ENCODE results near the gene SAMD4A.

The SAMD4A gene

DNA sequence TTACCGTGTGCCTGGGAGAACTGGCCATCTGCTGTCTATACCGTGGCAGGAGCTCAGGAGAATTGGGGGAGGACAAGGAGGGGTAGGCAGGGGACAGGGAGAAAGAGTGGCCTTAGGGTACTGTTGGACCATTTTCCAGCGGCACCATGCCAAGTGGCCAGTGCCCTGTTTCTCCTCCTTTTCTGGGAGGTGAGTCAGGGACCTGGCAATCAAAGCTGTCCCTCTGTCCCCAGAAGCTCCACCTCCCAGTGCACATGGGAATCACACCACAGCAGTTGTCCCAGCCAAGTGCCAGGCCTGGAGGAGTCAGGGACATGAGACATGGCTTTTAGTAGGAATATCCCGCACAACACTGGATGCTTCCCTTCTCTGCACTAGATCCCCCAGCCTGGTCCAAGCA, 217.7 kb downstream of the SAMD4A start:
- Histone ChIP-seq H3K9ac (ENCODE audit: low read length) (no peak overlapping the region), H3K27me3 (ENCODE audit: low read length) (no peaks in the 10 kb centered on the region), H3K4me2 (ENCODE audit: low read depth, low read length, poor library complexity, severe bottlenecking) (no peak overlapping the region), H2AFZ (ENCODE audit: low read depth, low read length, severe bottlenecking) (no peak overlapping the region), H3K9me2 (replicated peaks; ENCODE audit: insufficient read depth, low read length) (no peaks in the 10 kb centered on the region), H3F3A (ENCODE audit: insufficient read depth) (no peaks in the 10 kb centered on the region), H3K9me3 (ENCODE audit: insufficient read depth, low read length) (no peaks in the 10 kb centered on the region), H3K27ac (ENCODE audit: low read depth, low read length) (no peak overlapping the region), H3K79me2 (ENCODE audit: insufficient read depth, low read length) (no peaks in the 10 kb centered on the region), H3K4me3 (ENCODE audit: insufficient read depth, low read length, poor library complexity, severe bottlenecking) (no peak overlapping the region), H4K20me1 (ENCODE audit: low read depth, low read length) (no peaks in the 10 kb centered on the region), H3K36me3 (ENCODE audit: low read length) (no peaks in the 10 kb centered on the region)
- TF ChIP-seq, protein P1, sequence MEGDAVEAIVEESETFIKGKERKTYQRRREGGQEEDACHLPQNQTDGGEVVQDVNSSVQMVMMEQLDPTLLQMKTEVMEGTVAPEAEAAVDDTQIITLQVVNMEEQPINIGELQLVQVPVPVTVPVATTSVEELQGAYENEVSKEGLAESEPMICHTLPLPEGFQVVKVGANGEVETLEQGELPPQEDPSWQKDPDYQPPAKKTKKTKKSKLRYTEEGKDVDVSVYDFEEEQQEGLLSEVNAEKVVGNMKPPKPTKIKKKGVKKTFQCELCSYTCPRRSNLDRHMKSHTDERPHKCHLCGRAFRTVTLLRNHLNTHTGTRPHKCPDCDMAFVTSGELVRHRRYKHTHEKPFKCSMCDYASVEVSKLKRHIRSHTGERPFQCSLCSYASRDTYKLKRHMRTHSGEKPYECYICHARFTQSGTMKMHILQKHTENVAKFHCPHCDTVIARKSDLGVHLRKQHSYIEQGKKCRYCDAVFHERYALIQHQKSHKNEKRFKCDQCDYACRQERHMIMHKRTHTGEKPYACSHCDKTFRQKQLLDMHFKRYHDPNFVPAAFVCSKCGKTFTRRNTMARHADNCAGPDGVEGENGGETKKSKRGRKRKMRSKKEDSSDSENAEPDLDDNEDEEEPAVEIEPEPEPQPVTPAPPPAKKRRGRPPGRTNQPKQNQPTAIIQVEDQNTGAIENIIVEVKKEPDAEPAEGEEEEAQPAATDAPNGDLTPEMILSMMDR (IDR thresholded peaks at IDR 0.05; ENCODE audit: insufficient read depth, low read length, poor library complexity, severe bottlenecking): no peak
- TF ChIP-seq EZH2phosphoT487 (conservative IDR thresholded peaks at IDR 0.05; ENCODE audit: low read length): no peak

GRCh38 chr14:54785136-54785777, 218.3 kb downstream of the SAMD4A start:
- no peak overlapping the region for H3K27ac ChIP-seq (ENCODE audit: low read depth, low read length)

GRCh38 chr14:54785778-54786770, 219.1 kb downstream of the SAMD4A start:
- H3K27me3 ChIP-seq (ENCODE audit: low read length): no peaks in the 10 kb centered on the region
- no peaks in the 10 kb centered on the region for H3K9me3 ChIP-seq (ENCODE audit: insufficient read depth, low read length)
- no peak overlapping the region for H3K4me3 ChIP-seq (ENCODE audit: insufficient read depth, low read length, poor library complexity, severe bottlenecking)
- H3F3A ChIP-seq (ENCODE audit: insufficient read depth): no peaks in the 10 kb centered on the region
- no peaks in the 10 kb centered on the region for H3K36me3 ChIP-seq (ENCODE audit: low read length)
- no peaks in the 10 kb centered on the region for H4K20me1 ChIP-seq (ENCODE audit: low read depth, low read length)
- H3K79me2 ChIP-seq (ENCODE audit: insufficient read depth, low read length): no peaks in the 10 kb centered on the region
- no peak overlapping the region for H3K27ac ChIP-seq (ENCODE audit: low read depth, low read length)
- no peak overlapping the region for H3K9ac ChIP-seq (ENCODE audit: low read length)
- no peak overlapping the region for H3K4me2 ChIP-seq (ENCODE audit: low read depth, low read length, poor library complexity, severe bottlenecking)
- H2AFZ ChIP-seq (ENCODE audit: low read depth, low read length, severe bottlenecking): no peak overlapping the region
- no peaks in the 10 kb centered on the region for H3K9me2 ChIP-seq (replicated peaks; ENCODE audit: insufficient read depth, low read length)
- TF ChIP-seq, protein P1 (IDR thresholded peaks at IDR 0.05; ENCODE audit: insufficient read depth, low read length, poor library complexity, severe bottlenecking): no peak
- no peak for TF ChIP-seq EZH2phosphoT487 (conservative IDR thresholded peaks at IDR 0.05; ENCODE audit: low read length)

More at GRCh38 chr14:54785136-54785777, 218.3 kb downstream of the SAMD4A start:
- H4K20me1 ChIP-seq (ENCODE audit: low read depth, low read length): no peaks in the 10 kb centered on the region
- H3K36me3 ChIP-seq (ENCODE audit: low read length): no peaks in the 10 kb centered on the region
- H3K9me2 ChIP-seq (replicated peaks; ENCODE audit: insufficient read depth, low read length): no peaks in the 10 kb centered on the region
- no peaks in the 10 kb centered on the region for H3K79me2 ChIP-seq (ENCODE audit: insufficient read depth, low read length)
- no peak overlapping the region for H2AFZ ChIP-seq (ENCODE audit: low read depth, low read length, severe bottlenecking)
- no peaks in the 10 kb centered on the region for H3F3A ChIP-seq (ENCODE audit: insufficient read depth)
- no peak overlapping the region for H3K4me3 ChIP-seq (ENCODE audit: insufficient read depth, low read length, poor library complexity, severe bottlenecking)
- no peaks in the 10 kb centered on the region for H3K9me3 ChIP-seq (ENCODE audit: insufficient read depth, low read length)
- TF ChIP-seq, protein P1 (IDR thresholded peaks at IDR 0.05; ENCODE audit: insufficient read depth, low read length, poor library complexity, severe bottlenecking): no peak
- TF ChIP-seq EZH2phosphoT487 (conservative IDR thresholded peaks at IDR 0.05; ENCODE audit: low read length): no peak
- no peak overlapping the region for H3K4me2 ChIP-seq (ENCODE audit: low read depth, low read length, poor library complexity, severe bottlenecking)
- no peaks in the 10 kb centered on the region for H3K27me3 ChIP-seq (ENCODE audit: low read length)
- no peak overlapping the region for H3K9ac ChIP-seq (ENCODE audit: low read length)

Data from SU-DHL-6 (cell line).